ENCODE measurements around the gene NFYA.

NFYA gene

GRCh38 chr6:41047306-41047705, 25.5 kb upstream of the NFYA start:
- DNase-seq, result no peak

- no peak for DNase-seq
These were observed 24.7 kb upstream of the NFYA start for GRCh38 chr6:41047745-41048732.

- no peak for DNase-seq
These were observed 23.3 kb upstream of the NFYA start for GRCh38 chr6:41049521-41049920.

- no peak for DNase-seq
These were observed 22.8 kb upstream of the NFYA start for GRCh38 chr6:41049955-41050354.

- no peak for DNase-seq
These were observed 22.2 kb upstream of the NFYA start for GRCh38 chr6:41050536-41050935.

DNA sequence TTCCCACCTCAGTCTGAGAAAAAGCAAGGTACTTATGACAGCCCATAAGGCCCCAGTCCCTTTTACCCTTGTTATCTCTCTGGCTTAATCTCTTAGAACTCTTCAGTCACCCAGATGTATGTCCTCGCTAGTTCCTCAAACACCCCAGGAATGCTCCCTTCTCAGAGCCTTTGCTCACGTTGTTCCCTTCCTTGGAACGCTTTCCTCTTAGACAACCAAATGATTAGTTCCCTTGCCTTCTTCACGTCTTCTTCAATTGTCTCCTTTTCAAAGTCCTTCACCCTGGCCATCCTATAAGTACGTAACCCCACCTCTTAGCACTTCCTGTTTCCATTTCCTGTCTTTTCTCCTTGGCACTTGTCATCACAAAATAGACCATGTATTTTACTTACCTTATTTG, 20.9 kb upstream of the NFYA start:
- no peak for DNase-seq

DNA sequence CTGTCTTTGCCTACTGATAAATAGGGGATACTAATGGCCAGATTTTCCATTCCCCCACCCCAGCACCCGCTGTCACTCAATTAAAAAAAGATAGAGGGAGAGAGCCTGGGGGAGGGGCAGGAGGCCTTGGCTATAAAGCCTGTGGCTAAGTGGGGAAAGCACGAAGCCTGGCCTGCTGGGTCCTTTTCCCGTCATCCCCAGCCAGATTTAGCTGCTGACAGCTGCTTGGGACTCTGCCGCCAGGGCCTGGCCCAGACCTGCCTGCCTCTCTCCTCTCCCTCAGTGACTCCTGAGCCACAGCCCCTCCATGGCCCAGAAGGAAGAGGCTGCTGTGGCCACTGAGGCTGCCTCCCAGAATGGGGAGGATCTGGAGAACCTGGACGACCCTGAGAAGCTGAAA, 19.7 kb upstream of the NFYA start, which contains the start of gene APOBEC2:
APOBEC2 (plus strand) TSS at position 162 of the 400 bp plus-strand sequence; CDS start at position 308, 146 bp downstream.
- no peak for DNase-seq

- DNase-seq, result no peak
These were observed 18.3 kb upstream of the NFYA start for GRCh38 chr6:41054511-41054910.

- no peak for DNase-seq
These were observed 17.6 kb upstream of the NFYA start for GRCh38 chr6:41055149-41055548.

DNA sequence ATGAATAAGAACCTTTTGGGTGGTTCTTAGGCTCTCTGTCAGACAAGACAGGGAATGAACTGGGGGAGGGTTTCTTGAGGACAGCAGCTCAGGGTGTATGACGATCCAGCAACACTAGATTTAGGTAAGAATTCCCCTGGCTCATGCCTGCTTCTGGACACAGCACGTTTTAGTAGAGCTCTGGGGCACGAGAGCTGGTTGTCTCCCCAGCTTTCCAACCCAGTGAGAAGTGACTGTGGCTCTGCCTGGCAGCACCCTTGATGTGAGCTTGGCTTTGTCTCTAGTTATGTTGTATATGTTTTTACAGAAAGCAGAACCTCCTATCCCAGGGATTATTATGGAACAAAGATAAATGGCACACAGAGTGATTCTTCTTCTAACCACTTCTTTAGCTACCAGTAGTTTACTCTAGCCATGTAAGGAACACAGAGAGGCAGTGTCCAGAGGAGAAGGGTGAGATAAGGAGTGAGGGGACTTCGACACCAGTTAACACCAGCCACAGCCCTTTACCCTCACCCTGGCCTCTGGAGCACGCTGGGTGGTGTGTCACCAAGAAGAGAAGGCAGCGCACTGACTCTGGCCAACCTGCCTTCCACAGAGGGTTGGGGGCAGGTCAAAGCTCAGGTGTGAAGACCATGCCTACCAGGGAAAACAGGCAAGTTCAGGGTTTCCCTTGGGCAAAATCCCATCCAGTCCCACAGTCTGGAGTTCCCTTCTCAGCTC, 15.8 kb upstream of the NFYA start:
- DNase-seq, result no peak

DNA sequence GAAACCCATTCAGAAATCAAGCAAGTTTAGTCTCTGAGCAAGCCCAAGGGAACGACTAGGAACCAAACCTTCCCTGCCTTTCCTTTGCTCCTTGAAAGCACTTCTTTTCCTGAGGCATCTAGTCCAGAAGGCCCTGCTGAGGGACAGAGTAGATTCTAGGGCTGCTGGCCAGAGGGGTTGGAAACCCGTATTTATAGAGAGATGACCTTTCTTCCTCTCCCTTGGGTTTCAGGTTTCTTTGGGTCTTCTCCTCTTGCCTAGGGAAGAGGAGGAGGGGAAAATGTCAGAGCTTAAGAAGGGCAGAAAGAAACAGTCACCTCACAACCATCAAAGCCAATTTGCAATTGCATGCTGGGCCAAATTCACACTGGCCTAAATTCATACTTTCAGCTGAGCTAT, 14.0 kb upstream of the NFYA start:
- DNase-seq, result no peak

GRCh38 chr6:41059556-41059955, 13.2 kb upstream of the NFYA start:
- DNase-seq, result no peak

- DNase-seq, result no peak
These were observed 11.5 kb upstream of the NFYA start for GRCh38 chr6:41061196-41061726.

GRCh38 chr6:41062056-41062455, 10.7 kb upstream of the NFYA start:
- DNase-seq, result no peak

DNA sequence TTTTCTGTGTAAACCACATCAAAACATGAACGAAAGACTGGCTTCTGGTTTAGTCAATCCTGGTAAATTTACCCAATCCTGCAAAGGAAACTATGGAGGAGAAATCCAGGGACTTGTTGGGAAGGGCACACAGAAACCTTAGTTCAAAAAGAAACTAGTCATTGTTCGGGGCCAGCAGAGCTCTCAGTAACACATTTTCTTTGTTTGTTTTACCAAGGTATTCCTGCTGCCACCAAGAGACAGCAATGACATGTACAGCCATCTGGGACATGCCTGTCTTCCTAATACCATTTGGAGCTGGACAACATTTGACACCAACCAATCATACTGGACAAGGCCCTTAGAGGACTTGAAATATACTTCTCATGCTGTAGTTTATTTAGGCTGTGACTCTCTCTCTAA, 8.9 kb upstream of the NFYA start:
- DNase-seq, result no peak

DNA sequence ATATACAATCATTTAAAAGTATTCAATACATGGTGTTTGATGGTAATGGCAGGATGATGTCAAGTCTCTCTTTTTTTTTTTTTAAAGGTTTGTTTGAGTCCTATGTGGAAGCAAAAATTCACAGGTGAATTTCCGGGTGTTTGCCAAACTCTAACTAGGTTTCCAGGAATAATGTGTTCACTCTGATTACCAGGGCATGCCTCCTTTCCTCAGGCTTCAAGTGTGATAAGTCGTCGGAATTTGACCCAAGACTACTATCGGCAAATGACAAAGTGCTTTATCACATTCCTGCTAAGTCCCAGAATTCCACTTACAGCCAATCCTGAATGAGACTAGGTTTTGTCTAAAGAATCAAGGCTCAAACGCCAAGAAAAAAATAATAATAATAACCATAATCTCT, 7.9 kb upstream of the NFYA start:
- no peak for DNase-seq

DNA sequence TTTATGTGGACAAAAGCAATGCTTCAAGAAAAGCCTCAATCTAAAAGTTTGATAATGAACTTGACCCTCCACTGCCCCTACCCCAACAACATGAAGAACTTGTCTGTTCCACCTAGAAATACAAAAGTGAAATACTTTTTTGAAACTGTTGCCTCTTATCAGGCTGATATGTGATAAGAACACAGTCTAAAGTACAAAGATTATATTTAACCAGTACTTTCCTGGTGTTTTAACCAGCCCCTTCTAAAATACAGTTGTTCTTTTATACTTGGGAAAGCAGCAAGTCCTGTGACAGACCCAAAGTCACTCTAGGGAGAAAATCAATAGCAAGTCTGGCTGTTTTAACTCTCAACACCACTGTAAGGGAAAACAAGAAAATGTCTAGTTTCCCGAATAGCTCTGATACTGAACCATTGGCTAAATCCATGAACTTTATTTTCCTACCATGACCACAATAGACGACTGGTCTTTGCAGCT, 7.2 kb upstream of the NFYA start:
- DNase-seq, result no peak

DNA sequence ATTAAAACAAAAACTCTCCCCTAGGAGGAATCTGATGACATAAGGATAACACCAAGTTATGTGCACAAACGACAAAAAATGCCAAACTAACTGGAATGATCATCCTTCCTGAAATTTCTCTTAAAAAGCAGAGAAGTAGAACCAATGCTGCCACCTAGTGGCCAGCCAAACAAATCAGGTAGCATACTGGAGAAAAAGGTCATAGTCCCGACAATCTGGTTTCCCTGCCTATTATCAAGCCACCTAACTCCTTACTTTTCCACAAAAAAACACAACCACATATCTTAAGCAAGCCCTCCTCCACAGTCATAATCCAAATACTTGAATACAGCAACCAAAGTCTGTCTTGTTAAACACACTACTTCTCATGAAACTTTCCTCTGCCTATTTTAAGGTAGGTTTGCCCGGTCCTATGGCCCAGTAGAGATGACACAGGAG, 5.9 kb upstream of the NFYA start:
- peak; percentile 76 for DNase-seq

DNA sequence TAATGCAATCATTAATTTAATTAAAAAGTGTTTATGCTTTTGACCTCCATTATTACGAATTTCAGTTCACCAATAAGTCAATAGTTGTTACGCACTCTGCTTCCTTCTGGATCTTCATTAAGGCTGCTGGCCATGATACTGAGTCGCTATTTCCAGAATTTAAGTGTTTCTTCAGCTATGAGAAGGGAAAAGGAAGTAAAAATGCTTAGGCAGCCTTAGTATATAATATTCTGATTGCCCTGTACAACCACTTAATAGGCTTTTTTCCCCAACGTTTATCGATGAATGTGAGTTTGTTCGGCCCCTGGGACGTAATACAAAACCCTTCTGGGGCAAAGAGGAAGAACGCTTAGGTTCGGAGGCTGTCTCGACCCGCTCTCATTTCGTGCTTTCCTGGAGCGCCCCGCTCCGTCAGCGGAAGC, 1.3 kb upstream of the NFYA start:
- DNase-seq, result peak; percentile 83

GRCh38 chr6:41071923-41072835, 595 bp upstream of the NFYA start, which contains the start of gene OARD1:
Gene OARD1 (minus strand): TSS chr6:41072356. CDS start chr6:41071634, 722 bp downstream.
- DNase-seq, result peak; percentile 100

- peak; percentile 61 for DNase-seq
These were observed 611 bp downstream of the NFYA start for GRCh38 chr6:41073203-41073967.
